Stimulated activated CD8-positive, alpha-beta memory T cell treated with anti-CD3 and anti-CD28 coated beads, Interleukin-7, amount 100 ng/mL, for 1 hour (primary cell): Measurements from ENCODE around the gene PHF24.
"Not testable (repeated sequence)": the region's sequence is repeated elsewhere in the genome, so short reads cannot be mapped to it uniquely, and the experiment has no call there.

Source experiments
- DNase-seq, 2 donors: peaks; one replicate each; pipeline ENCODE4 v3.0.0-alpha.2; 2020; ENCODE audit warnings: low read depth in 2 of 2

PHF24 gene

GRCh38 chr9:34997379-34997781 lies 39.3 kb downstream of the PHF24 start:
- DNase-seq = no peak

DNA sequence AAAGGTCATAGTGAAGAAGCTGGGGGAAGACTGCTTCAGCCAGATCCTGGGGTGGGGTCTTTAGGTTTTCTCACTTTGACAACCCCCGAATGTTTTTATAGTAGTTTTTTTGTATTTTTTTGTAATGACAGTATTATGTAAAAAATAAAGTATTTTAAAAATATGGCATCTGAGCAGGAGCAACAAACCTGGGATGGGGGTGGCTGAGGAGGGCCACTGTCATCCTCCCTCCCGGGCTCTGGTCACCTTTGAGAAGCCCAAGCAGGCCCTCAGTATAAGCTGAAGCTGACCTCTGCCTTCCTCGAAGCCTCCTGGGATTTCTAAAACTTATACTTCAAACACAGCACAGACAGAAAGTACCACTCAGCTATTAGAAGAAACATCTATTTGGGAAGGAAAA lies 40.2 kb downstream of the PHF24 start:
- DNase-seq = no peak

DNA sequence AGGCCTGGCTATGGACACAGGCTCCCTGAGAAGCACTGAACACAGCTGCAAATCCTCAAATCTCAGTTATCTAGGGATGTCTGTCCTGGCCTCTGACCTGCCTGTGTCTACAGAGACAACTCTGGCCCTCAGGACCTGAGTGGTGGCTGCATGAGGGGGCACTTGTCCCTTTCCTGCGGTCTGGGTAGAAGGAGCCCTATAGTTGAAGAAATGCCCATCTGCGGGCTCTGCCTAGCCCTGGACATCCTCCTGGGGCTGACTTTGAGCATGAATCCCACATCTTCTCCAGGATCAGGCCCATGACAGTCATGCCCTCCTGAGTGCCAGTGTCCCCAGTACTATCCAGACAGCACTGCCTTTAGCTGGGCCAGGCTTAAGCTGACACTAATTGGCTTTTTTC lies 41.5 kb downstream of the PHF24 start:
- no peak for DNase-seq

DNA sequence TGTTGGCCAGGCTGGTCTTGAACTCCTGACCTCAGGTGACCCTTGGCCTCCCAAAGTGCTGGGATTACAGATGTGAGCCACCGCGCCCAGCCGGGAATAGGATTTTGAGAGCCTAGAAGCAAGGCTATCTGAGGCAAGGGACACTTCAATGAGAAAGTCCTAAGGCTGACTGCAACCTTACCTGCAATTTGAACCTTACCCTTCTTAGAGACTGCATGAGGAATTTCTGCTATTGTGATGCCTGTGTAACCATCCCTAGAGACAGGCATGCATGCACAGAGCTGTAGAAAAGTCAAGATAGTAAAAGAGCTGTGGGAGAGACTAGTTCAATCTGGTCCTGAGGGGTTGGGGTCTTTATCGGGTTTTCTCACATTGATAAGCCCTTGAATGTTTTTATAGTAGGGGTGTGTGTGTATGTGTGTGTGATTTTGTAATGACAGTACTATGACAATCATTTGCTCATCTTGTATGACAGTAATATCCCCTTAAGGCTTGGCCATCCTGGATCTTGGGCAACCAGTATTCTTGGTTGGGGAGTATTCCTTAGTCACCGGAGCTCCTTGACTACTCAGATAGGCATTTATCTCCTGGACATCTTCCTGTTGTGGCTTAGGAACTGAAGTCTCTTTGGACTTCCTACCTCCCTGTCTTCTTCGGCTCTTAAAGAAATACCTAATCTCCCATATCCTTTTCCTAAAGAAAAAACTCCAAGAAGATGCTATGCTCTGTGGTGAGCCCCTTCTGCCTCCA lies 42.6 kb downstream of the PHF24 start:
- no peak for DNase-seq

GRCh38 chr9:35001285-35001677 lies 43.2 kb downstream of the PHF24 start:
- no peak for DNase-seq

DNA sequence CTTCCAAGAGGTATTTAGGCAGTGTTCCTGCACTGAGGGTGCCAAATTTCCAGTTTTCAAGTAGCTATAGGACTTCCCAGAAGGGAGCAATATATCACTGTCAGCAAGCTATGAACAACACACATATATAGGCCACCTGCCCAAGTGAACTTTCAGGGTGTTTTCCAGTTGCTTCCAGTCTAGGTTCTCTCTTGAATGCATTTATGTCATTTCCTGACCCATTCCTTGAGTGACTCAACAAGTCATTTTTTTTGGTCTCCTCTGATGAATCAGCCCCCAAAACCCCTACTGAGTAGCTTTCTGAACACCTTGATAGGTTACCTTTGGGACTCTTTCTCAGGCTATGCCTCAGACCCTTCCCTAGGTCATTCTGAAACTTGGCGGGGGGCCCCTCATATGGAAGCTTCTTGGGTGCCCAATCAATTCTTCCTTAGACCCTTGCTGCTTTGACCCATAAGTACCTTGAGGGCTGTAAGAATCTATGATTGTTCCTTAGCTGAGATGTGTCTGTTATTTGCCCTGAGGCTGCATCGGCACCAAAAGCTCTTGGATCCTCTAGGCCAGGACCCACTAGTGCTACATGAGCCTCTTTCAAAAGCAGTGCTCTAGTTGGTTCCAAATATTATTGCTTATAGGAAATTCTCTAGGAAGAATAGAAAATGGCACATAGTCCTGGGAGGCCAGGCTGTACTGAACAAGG lies 43.9 kb downstream of the PHF24 start:
- DNase-seq = no peak

- no peak for DNase-seq
Observed at GRCh38 chr9:35002623-35003022, 44.5 kb downstream of the PHF24 start.

GRCh38 chr9:35004299-35004698 lies 46.2 kb downstream of the PHF24 start:
- DNase-seq = not testable (repeated sequence)

DNA sequence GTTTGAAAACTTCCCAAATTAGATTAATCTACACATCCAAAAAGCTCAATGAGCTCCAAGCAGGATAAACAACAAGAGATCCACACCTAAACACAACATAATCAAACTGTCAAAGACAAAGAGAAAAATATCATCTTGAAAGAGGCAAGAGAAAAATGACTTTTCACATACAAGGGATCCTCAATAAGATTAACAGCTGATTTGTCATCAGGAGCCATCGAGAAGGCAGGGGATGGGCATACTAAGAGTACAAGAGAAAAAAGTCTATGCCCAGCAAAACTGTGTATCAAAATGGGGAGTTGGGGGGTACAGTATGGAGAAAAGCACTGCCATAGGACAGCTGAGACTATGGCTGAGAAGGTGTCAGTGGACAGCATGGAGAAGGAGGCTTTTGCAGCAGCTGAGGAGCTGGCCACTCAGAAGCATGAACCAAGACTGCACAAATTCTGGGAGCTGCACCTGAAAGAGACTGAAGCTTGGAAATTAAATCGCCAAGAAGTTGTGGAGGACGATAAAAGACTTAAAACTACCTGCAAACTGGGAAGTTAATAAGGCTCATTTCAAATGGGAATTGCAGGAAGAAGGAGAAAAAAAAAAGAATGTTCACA lies 52.4 kb downstream of the PHF24 start:
- no peak for DNase-seq

GRCh38 chr9:35014517-35014916 lies 56.4 kb downstream of the PHF24 start:
- DNase-seq = no peak

DNA sequence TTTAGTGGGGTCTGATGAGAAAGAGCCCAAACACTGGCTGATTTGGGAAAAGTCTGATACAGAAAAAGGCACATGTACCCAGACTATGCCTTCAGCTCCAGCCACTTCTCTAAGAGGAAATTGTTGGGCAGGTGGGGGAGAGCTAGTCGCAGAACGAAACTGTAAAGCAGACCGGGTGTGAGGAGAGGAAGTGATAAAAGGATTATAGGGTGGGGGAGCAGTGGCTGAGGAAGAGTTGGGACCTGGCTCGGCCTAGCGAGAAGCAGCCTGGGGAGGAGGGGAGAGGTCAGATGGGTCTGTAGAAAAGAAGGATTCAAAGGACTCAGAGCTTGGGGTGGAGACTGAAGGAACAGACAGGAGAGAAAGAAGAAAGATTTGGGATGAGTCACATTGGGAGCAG lies 65.4 kb downstream of the PHF24 start:
- not testable (repeated sequence) for DNase-seq

DNA sequence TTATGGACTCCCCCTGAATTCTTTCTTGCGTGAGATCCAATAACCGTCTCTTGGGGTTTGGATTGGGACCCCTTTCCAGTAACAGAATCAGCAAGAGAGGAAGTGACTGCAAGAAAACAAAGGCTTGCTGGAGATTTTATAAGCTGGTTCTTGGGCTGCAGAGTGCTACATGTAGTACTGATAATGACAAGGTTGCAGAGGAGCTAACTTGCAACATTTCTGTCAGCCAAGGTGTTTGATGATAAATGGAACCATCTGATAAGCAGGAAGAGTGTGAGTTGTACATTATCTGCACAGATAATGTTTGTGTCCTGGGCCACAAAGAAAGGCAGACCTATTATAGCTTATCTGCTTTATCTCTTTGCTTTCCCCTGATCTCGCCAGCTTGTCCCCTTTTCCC lies 68.6 kb downstream of the PHF24 start:
- no peak for DNase-seq

DNA sequence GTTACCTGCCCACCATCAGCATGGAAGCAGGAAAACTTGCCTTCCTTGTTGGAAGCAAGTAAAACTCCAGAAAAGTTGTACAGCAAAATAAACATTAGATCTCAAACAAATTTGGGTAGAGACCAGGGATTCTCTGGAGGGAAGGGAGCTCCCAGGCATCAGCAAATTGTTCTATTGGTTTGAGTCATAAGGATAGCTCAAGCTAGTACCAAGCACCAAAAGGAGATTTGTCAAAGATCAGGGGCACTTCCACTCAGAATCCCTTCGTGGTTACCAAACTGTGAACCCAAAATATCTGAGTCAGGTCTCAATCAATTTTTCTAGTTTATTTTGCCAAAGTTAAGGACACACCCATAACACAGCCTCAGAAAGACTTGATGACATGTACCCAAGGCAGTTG lies 69.3 kb downstream of the PHF24 start:
- DNase-seq = no peak

- DNase-seq = no peak
Observed at GRCh38 chr9:35027860-35028259, 69.8 kb downstream of the PHF24 start.

DNA sequence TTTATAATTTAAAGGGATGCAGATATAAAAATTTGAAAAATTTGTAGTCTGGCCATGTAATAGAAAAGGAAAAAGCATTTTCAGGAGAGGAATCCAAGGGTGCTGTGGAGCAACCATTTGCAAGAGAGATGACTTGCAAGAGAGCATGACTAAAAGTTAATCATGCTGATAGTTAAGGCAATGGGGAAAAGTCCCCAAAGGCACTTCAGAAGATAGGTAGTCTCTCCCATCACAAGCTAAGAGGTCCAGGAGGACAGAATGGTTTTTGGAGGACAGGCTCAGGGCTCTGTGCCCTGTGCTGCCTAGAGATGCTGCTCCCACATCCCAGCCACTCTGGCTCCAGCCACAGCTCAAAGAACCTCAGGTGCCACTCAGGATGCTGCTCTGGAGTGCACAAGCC lies 70.3 kb downstream of the PHF24 start:
- no peak for DNase-seq

DNA sequence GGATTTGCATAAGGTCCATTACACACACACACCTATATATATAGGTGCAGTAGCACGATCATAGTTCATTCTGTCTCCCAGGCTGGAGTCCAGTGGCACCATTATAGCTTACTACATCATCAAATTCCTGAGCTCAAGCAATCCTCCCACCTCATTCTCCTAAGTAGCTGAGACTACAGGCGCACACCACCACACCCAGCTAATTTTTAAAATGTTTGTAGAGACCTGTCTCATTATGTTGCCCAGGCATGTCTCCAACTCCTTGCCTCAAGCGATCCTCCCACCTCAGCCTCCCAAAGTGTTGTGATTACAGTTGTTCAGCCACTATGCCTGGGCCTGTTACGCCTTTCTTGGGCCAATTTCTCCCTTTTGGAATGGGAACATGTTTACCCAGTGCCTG lies 71.2 kb downstream of the PHF24 start:
- DNase-seq = no peak

DNA sequence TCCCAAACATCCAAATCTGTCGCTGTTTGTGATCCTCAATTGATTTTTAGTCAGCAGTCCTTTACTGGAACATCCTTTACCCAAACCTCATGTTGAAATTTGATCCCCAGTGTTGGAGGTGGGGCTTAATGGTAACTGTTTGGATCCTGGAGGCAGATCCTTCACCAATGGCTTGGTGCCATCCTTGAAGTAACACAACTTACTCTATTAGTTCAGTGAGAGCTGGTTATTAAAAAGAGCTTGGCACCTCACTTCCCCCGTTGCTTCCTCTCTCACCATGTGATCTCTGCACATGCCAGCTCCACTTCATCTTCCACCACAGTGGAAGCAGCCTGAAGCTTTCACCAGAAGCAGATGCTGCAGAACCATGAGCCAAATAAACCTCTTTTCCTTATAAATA lies 71.8 kb downstream of the PHF24 start:
- no peak for DNase-seq
